GM12878 (cell line): ENCODE measurements around the gene PCDHGA1.

Experiments used
- ATF7 ChIP-seq: fragments of 450-650 bp; IDR thresholded peaks from 2 replicates; pipeline ENCODE4 v1.6.1; 2016; ENCODE audit warnings: low read depth, mild to moderate bottlenecking
- BHLHE40 ChIP-seq, 2 experiments: fragments of 450-650 bp in 1 of 2; IDR thresholded peaks; 2 replicates each; pipeline ENCODE4 v1.6.1; 2011 to 2017; ENCODE audit warnings: low read depth in 2 of 2, borderline replicate concordance in 1 of 2, improper control_type of control experiment in 1 of 2, low read length in 1 of 2, mild to moderate bottlenecking in 1 of 2
- BRCA1 ChIP-seq: IDR thresholded peaks from 2 replicates; pipeline ENCODE4 v1.6.1; 2011; ENCODE audit warnings: low read depth, low read length, improper control_type of control experiment
- CHD1 ChIP-seq: IDR thresholded peaks from 2 replicates; pipeline ENCODE4 v1.6.1; 2012; ENCODE audit warnings: low read depth, low read length, improper control_type of control experiment
- EP300 ChIP-seq, 2 experiments: fragments of 150-350 bp in 1 of 2; IDR thresholded peaks; 2 replicates each; pipeline ENCODE4 v1.6.1; 2011 to 2012; ENCODE audit warnings: low read depth in 2 of 2, low read length in 2 of 2, borderline replicate concordance in 1 of 2, improper control_type of control experiment in 1 of 2, inconsistent platforms in 1 of 2; ENCODE audit not compliant: control insufficient read depth in 1 of 2
- FOS ChIP-seq: IDR thresholded peaks from 3 replicates; pipeline ENCODE4 v1.6.1; 2011; ENCODE audit warnings: borderline replicate concordance; ENCODE audit not compliant: insufficient read length; ENCODE audit errors: extremely low read depth
- NRF1 ChIP-seq: conservative IDR thresholded peaks from 2 replicates; pipeline ENCODE4 v1.6.1; 2011; ENCODE audit warnings: mild to moderate bottlenecking, low read depth, low read length, improper control_type of control experiment
- POLR2A ChIP-seq: IDR thresholded peaks from 2 replicates; pipeline ENCODE4 v1.6.1; 2011; ENCODE audit warnings: low read depth, mild to moderate bottlenecking, low read length
- TARDBP ChIP-seq: IDR thresholded peaks from 2 replicates; pipeline ENCODE4 v1.6.1; 2016; ENCODE audit warnings: borderline replicate concordance
- TF ChIP-seq, protein P1 (sequence below), 3 experiments: IDR thresholded peaks in 2 of 3; conservative IDR thresholded peaks in 1 of 3; 2 replicates each; pipeline ENCODE4 v1.5.1; 2011; ENCODE audit warnings: low read depth in 3 of 3, low read length in 3 of 3, mild to moderate bottlenecking in 3 of 3, control low read depth in 2 of 3, moderate library complexity in 2 of 3, inconsistent platforms in 1 of 3, mixed read lengths in 1 of 3; ENCODE audit not compliant: control insufficient read depth in 2 of 3, insufficient read depth in 1 of 3; ENCODE audit errors: extremely low read depth in 1 of 3

DNA sequence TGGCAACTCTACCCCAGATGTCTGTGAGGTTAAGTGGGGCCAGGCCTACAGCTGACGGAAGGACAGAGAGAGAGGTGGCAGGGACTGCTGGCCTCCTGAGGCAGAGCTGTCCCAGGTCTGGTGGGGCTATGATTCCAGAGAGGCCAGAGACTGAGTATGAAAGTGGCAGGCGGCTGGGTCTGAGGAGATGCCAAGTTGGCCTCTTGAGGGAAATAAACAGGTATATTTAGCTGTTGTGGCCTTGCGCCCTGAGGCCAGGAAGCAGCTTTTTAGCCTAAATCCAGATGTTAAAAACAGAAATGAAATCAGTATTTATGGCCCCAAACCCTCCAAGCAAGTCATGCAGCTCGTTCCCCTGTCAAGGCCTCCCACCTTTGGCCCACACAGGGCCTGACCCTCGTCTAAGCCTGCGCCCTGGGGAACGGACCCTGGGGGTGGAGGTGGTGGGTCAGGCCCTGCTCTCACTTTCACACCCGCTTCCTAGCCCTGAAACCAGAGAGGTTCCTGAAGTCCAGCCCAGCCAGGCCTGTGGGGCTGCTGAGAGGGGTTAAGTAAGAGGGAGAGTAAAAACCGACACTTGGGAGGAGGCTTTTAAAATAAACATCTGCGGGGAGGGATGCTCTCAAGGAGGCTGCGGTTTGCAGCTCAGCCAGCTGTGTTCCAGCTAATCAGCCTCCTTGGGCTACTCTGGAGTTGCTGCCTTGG, 177.2 kb downstream of the PCDHGA1 start:
- TF ChIP-seq BHLHE40 (IDR thresholded peaks at IDR 0.05; ENCODE audit: borderline replicate concordance in 1 of 2, low read depth in 2 of 2, low read length in 1 of 2) (0 out of 4 replicates have a peak, but pooled peaks of 1 of the 2 experiments have one; percentile 11), EP300 (IDR thresholded peaks at IDR 0.05; ENCODE audit: borderline replicate concordance in 1 of 2, control insufficient read depth in 1 of 2, low read depth in 2 of 2, low read length in 2 of 2) (peak in 1 of 2 experiments; percentile 34; a peak in 1 of 4 replicates), CHD1 (no peak), FOS (no peak), POLR2A (no peak; the same call in 1 of the 2 replicates), ATF7 (no peak), TARDBP (no peak), NRF1 (no peak), BRCA1 (no peak)
- TF ChIP-seq, protein P1, sequence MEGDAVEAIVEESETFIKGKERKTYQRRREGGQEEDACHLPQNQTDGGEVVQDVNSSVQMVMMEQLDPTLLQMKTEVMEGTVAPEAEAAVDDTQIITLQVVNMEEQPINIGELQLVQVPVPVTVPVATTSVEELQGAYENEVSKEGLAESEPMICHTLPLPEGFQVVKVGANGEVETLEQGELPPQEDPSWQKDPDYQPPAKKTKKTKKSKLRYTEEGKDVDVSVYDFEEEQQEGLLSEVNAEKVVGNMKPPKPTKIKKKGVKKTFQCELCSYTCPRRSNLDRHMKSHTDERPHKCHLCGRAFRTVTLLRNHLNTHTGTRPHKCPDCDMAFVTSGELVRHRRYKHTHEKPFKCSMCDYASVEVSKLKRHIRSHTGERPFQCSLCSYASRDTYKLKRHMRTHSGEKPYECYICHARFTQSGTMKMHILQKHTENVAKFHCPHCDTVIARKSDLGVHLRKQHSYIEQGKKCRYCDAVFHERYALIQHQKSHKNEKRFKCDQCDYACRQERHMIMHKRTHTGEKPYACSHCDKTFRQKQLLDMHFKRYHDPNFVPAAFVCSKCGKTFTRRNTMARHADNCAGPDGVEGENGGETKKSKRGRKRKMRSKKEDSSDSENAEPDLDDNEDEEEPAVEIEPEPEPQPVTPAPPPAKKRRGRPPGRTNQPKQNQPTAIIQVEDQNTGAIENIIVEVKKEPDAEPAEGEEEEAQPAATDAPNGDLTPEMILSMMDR (IDR thresholded peaks at IDR 0.05 in 2 of 3, conservative IDR thresholded peaks at IDR 0.05 in 1 of 3; ENCODE audit: control insufficient read depth in 2 of 3, extremely low read depth in 1 of 3, insufficient read depth in 1 of 3, low read depth in 3 of 3, low read length in 3 of 3) = no peak
